PC-3 (cell line): ENCODE measurements around the gene HP1BP3.

Source experiments
- EZH2phosphoT487 ChIP-seq: fragments of 300-600 bp; sonication (generic); IDR thresholded peaks from 2 replicates; pipeline ENCODE4 v1.6.1; 2018; ENCODE audit warnings: mild to moderate bottlenecking, antibody characterized with exemption, low read length, borderline replicate concordance
- TF ChIP-seq, protein P1 (sequence below): fragments of 300-600 bp; sonication (generic); conservative IDR thresholded peaks from 2 replicates; pipeline ENCODE4 v1.5.1; 2017; ENCODE audit warnings: antibody characterized with exemption, low read depth, mild to moderate bottlenecking, low read length

DNA sequence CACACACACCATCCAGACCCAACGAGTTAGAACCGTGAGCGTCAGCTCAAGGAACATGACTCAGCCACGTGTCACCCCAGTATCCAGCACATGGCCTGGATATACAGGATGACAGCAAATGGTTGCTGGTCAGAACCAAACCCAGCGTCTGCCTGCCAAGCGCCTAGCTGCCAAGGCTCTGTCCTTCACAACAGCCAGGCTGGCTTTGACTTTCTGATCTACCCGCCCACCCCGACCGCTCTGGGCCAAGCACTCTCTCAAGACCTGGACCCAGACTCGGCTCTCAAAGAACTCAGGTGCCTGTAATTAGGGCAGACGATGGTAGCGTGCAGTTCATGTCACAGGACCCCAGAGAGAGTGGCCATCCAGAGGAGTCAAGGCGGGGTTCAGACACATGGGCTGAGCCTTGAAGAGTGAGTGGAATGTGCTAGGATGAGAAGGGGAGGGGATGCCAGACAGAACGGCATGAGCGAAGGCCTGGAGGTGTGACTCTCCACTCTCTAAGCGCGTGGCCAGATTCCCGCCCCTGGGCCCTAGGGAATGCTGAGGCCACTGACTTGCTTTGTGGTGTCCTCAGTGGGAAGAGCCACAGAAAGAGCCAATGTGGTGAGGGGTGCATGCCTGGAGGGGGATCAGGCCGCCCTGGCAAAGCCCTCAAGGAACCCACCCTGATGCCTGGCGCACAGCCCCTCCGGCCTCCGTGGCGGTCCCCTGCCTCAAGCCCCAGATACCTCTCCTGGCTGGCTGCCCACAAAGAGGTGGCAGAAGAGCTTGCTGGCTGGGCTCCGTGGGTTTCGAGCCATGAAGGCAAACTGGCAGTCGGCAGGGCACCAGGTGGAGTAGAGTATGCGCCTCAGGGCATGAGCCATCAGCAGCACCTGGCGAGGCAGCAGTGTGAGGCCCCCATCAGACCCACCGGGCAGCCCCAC is 61.7 kb downstream of the HP1BP3 start:
- TF ChIP-seq, protein P1, sequence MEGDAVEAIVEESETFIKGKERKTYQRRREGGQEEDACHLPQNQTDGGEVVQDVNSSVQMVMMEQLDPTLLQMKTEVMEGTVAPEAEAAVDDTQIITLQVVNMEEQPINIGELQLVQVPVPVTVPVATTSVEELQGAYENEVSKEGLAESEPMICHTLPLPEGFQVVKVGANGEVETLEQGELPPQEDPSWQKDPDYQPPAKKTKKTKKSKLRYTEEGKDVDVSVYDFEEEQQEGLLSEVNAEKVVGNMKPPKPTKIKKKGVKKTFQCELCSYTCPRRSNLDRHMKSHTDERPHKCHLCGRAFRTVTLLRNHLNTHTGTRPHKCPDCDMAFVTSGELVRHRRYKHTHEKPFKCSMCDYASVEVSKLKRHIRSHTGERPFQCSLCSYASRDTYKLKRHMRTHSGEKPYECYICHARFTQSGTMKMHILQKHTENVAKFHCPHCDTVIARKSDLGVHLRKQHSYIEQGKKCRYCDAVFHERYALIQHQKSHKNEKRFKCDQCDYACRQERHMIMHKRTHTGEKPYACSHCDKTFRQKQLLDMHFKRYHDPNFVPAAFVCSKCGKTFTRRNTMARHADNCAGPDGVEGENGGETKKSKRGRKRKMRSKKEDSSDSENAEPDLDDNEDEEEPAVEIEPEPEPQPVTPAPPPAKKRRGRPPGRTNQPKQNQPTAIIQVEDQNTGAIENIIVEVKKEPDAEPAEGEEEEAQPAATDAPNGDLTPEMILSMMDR, result no peak
- no peak for TF ChIP-seq EZH2phosphoT487
